Mesothelial cell of epicardium (in vitro differentiated cells): ENCODE results near the gene DIS3L2. TPM values are rescaled to one million over a fixed set of nuclear protein-coding genes. Genes with fewer than 3 reads are reported as not detected.

Experiments used
- DNase-seq, 2 experiments: peaks; one replicate each; pipeline ENCODE4 v3.0.0; 2021; ENCODE audit warnings: low spot score in 2 of 2; ENCODE audit not compliant: unreplicated experiment in 2 of 2
- H3K27ac Mint-ChIP-seq: 2 replicates; pipeline ENCODE4 v1.8.0; 2021; ENCODE audit warnings: mixed read lengths
- H3K27me3 Mint-ChIP-seq: 2 replicates; pipeline ENCODE4 v1.8.0; 2021; ENCODE audit warnings: low read depth, mixed read lengths
- H3K36me3 Mint-ChIP-seq: 2 replicates; pipeline ENCODE4 v1.8.0; 2021; ENCODE audit warnings: mixed read lengths
- H3K4me1 Mint-ChIP-seq: 2 replicates; pipeline ENCODE4 v1.8.0; 2021; ENCODE audit warnings: mixed read lengths
- H3K4me3 Mint-ChIP-seq: 2 replicates; pipeline ENCODE4 v1.8.0; 2021; ENCODE audit warnings: mild to moderate bottlenecking, moderate library complexity, mixed read lengths
- H3K9me3 Mint-ChIP-seq: 2 replicates; pipeline ENCODE4 v1.8.0; 2021; ENCODE audit warnings: mixed read lengths
- total RNA-seq: library from RNA; stranded (reverse); gene quantifications from 3 replicates; pipeline ENCODE4 v1.2.1, GENCODE V29; 2021
- TF ChIP-seq, protein P1 (sequence below): fragments of 200-600 bp; sonication (generic); IDR thresholded peaks from one replicate; pipeline ENCODE4 v1.5.0; 2021; ENCODE audit warnings: antibody characterized with exemption; ENCODE audit not compliant: unreplicated experiment

The DIS3L2 gene
- total RNA-seq, 1 donor from 2014 or later: 74.4 TPM

DNA sequence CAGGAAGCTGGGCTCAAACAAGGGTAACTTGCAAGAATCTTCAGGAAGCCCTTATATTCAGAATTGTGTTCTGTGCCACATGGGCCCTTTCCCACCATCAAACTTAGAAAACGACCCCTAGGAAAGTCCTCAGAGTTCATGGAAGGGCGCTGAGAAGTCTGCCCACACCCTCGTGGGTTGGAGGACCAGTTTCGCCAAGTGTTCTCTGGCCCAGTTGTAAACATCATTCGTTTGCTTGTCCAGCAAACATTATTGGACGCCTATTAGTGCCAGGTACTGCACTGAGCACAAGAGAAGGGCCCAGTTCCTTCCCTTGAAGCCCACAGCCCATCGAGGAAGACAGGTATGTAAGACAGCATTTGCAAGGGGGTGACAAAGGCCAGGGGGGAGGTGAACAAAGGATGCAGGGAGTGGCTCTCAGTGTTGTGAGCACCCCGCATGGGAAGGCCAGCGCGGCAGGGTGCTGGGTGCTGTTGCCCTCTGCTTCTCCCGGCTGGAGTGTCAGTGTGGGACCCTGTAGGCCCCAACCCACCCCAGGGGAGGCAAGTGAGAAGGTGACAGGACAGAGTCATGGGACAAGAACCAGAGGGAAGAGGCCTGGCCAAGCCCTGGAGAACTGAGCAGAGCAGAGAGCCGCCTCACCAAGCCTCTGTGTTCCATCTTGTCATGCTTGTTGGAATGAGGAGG, 356.8 kb downstream of the DIS3L2 start:
- no peak overlapping the region for H3K27ac Mint-ChIP-seq
- H3K27me3 Mint-ChIP-seq: no peaks in the 10 kb centered on the region
- TF ChIP-seq, protein P1, sequence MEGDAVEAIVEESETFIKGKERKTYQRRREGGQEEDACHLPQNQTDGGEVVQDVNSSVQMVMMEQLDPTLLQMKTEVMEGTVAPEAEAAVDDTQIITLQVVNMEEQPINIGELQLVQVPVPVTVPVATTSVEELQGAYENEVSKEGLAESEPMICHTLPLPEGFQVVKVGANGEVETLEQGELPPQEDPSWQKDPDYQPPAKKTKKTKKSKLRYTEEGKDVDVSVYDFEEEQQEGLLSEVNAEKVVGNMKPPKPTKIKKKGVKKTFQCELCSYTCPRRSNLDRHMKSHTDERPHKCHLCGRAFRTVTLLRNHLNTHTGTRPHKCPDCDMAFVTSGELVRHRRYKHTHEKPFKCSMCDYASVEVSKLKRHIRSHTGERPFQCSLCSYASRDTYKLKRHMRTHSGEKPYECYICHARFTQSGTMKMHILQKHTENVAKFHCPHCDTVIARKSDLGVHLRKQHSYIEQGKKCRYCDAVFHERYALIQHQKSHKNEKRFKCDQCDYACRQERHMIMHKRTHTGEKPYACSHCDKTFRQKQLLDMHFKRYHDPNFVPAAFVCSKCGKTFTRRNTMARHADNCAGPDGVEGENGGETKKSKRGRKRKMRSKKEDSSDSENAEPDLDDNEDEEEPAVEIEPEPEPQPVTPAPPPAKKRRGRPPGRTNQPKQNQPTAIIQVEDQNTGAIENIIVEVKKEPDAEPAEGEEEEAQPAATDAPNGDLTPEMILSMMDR: no peak
- peaks cover 5% of the 10 kb centered on the region for H3K9me3 Mint-ChIP-seq
- peaks cover 10% of the 10 kb centered on the region for H3K36me3 Mint-ChIP-seq
- DNase-seq: no peak
- H3K4me3 Mint-ChIP-seq: no peak overlapping the region
- peaks cover 15% of the 10 kb centered on the region for H3K4me1 Mint-ChIP-seq

DNA sequence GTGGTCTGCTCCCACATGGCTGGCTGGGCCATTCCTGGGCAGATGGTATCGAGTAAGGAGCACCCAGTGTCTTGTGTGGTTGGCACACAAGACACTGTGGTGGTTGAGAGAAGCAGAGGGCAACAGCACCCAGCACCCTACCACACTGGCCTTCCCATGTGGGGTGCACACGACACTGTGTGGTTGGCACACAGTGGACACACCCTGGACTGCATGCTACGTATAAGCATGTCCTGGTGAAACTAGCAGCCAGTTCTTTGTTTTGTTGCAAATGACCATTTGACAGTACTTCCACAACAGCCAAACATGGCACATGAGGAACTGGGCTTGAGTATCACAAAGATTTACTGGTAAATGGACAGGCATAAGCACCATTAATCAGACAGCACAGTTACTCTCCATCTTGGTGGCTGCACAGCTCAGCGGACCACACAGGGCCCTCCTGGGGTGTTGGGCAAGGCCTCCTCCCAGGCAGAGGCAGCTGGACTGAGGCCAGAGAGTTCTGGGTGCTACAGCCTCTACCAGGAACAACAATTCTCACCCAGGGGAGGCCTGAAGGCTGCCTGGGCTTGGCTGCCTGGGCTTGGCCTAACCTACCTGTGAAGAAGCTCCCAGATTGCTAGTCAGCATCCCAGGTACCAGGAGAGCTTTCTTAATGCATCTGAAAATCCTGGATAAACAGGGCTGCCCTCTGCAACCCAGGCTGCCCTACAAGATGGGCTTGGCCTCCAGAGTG, 357.7 kb downstream of the DIS3L2 start:
- DNase-seq: no peak
- no peak overlapping the region for H3K27ac Mint-ChIP-seq
- TF ChIP-seq, protein P1: no peak
- no peaks in the 10 kb centered on the region for H3K9me3 Mint-ChIP-seq
- peaks cover 18% of the 10 kb centered on the region for H3K4me1 Mint-ChIP-seq
- no peaks in the 10 kb centered on the region for H3K27me3 Mint-ChIP-seq
- H3K4me3 Mint-ChIP-seq: no peak overlapping the region
- peaks cover 4% of the 10 kb centered on the region for H3K36me3 Mint-ChIP-seq

- Mint-ChIP-seq H3K9me3 (no peaks in the 10 kb centered on the region), H3K36me3 (no peaks in the 10 kb centered on the region)
- no peak for DNase-seq
Observed at GRCh38 chr2:232319803-232320442, 358.4 kb downstream of the DIS3L2 start.

GRCh38 chr2:232320443-232320803, 358.9 kb downstream of the DIS3L2 start:
- TF ChIP-seq, protein P1: no peak
- no peaks in the 10 kb centered on the region for H3K9me3 Mint-ChIP-seq
- no peak for DNase-seq
- no peak overlapping the region for H3K4me3 Mint-ChIP-seq
- H3K36me3 Mint-ChIP-seq: no peaks in the 10 kb centered on the region
- no peak overlapping the region for H3K27ac Mint-ChIP-seq
- H3K4me1 Mint-ChIP-seq: peaks cover 18% of the 10 kb centered on the region
- H3K27me3 Mint-ChIP-seq: no peaks in the 10 kb centered on the region

More at GRCh38 chr2:232319803-232320442, 358.4 kb downstream of the DIS3L2 start:
- Mint-ChIP-seq H3K27ac (no peak overlapping the region), H3K27me3 (no peaks in the 10 kb centered on the region), H3K4me3 (no peak overlapping the region), H3K4me1 (peaks cover 18% of the 10 kb centered on the region)
- TF ChIP-seq, protein P1: no peak

GRCh38 chr2:232321156-232321816, 359.8 kb downstream of the DIS3L2 start:
- no peak for DNase-seq
- Mint-ChIP-seq H3K9me3 (no peaks in the 10 kb centered on the region), H3K27me3 (no peaks in the 10 kb centered on the region), H3K36me3 (no peaks in the 10 kb centered on the region), H3K27ac (no peak overlapping the region), H3K4me1 (peaks cover 16% of the 10 kb centered on the region), H3K4me3 (no peak overlapping the region)
- TF ChIP-seq, protein P1: no peak
